Stimulated activated CD8-positive, alpha-beta memory T cell treated with anti-CD3 and anti-CD28 coated beads, Interleukin-2, amount 100 ng/mL, for 1 hour (primary cell): Measurements from ENCODE around the gene SLC7A8.

ENCODE experiments used
- DNase-seq, 2 donors: peaks; one replicate each; pipeline ENCODE4 v3.0.0-alpha.2; 2020; ENCODE audit warnings: low read depth in 2 of 2

The SLC7A8 gene

DNA sequence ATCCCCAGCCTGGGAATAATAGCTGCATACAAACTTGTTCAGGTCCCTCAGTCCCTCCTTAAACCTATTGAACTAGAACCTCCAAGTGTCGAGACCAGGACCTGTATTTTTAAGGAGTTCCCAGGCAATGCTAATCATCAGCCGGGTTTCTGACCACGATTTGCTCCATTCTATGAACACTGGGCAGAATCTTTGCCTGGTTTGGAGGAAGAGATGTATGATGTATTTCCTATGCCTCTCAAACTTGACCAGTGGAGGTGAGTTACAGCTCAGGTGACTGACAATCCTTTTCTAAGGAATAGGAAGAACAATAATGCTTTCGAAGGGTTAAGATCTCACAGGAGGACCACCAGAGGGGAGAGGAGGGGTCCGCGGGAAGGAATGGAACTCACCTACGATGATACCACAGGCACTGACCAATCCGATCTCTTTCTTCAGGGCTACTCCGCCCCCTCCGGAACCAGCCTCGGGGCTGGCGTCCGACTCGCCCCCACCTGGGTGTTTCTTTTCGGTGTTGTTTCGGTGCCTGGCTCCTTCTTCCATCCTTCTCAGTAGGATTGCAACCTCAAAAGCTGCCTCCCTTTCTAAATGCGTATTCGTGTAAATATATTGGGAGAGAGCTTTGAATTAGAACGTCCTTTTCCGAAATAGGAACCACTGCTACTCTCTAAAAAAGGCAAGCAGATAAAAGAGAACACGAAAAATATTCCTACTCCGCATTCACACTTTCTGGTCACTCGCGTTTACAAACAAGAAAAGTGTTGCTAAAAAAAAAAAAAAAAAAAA lies 895 bp downstream of the SLC7A8 start:
- no peak for DNase-seq

DNA sequence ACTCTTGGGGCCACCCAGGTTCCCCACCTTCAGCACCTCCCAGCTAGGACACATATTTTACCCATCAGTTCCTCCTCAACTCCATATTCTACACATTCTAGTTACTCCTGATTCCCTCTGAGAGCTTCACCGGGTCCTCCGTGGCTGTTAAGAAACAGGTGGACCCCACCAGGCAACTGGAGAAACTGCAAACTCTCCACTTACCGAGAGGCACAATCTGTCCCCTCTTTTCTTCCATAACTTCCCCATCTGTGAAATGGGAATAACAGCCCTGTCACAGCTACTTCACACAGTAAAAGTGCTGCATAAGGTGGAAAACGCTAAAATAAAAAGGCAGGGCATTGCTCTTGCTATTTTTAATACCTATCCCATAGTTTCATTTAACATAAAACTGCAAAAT lies 1.5 kb downstream of the SLC7A8 start:
- no peak for DNase-seq

DNA sequence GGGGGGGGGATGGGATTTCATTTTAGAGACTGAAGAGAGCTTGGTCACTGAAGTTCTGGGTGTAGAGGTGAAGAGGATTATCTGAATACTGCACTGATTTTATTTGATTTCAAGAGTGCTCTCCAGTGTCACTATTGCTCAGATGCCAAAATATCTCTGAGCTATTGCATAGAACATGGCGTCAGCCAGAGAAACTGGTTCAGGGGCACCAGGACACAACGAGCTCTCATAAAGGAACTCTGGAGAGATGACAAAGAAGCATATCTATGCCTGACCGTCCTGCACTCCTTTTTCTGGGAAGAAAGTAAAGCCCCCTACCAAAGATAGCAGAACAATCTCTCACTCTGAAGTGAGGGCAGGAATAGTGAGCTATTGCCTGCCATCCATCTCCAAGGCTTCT lies 2.0 kb downstream of the SLC7A8 start:
- no peak for DNase-seq

DNA sequence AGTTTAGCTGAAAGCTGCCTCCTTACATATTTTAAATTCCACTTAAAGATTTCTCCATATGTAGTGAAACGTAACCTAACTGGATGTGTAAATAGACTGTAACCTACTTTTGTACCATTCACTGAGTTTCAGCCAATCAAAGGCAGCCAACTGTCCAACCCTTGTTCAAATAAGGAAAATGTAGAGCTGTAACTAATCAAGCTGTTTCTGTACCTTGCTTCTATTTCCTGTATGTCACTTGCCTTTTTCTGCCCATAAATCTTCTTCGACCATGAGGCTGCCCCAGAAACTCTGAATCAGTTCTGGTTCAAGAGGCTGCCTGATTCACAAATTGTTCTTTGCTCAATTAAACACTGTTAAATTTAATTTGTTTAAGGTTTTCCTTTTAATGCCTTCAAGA lies 6.3 kb downstream of the SLC7A8 start:
- no peak for DNase-seq

DNA sequence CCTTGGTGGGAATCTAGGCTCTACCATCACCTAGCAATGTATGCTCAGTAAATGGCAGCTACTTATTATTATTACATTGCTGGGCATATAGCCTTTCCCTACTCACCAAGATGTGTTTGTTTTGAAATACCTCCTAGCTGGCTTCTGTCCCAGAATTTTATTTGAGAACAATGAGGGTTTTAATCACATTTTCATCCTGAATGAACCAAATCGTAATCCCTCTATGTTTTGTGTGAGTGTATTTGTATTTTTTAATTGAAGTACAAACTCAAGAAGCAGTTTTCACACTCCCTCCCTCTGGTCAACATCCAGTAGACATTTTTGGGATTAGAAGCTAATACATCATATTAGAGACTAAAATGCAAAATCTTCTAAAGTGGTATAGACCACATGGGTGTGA lies 7.6 kb downstream of the SLC7A8 start:
- no peak for DNase-seq

DNA sequence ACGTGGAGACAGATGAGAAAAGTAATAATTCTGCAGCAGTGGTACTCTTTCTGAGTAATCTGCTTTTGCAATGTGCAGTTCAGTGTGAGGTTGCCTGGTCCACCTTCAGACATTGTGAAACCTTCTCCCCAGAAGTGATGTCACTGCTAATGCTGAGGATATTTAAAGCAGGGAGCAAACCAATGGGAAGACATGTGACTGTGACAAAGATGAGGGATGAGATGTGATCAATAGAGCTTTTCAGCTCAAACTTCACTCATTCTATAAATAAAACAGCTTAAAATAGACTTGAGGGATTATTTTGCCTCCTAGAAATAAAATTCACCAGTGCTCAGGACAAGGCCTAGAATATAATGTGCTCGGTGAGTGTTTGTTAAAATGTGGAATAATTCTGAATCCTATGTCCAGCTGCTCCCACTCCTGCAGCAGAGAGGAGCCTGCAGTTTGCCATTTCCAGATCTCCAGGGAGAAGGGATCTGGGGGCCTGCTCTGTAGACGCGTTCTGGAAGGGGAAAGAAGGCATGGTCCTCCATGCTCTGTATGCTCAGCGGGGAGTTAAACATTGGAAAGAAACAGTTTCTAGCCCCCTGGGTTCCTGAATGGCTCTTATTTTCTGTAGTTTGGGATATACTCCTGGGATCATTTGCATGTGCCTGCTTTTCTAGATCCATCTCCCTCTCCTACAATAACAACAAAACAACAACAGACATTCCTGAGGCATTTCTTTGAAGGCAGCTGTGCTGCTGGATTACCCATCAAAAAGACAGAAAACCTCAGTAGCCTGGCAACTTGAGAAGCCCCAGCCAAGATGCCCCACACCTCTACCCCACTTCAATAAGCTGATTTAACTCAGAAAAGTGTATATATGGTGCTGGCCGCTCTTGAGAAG lies 8.9 kb downstream of the SLC7A8 start:
- no peak for DNase-seq

DNA sequence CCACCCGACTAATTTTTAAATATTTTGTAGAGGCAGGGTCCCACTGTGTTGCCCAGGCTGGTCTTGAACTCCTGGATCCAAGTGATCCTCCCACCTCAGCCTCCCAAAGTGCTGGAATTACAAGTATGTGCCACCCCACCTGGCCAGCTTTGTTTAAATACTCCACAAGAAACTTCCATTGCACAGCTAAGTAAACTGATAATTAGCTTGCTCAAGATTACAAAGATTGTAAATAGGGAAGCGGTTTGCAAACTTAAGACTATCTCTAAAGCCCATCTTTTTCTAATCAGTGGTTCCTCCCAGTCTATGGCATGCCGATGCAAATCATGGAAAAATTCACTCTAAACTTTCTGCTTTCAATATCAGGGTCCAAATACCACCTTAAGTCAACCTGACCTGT lies 9.7 kb downstream of the SLC7A8 start:
- no peak for DNase-seq

DNA sequence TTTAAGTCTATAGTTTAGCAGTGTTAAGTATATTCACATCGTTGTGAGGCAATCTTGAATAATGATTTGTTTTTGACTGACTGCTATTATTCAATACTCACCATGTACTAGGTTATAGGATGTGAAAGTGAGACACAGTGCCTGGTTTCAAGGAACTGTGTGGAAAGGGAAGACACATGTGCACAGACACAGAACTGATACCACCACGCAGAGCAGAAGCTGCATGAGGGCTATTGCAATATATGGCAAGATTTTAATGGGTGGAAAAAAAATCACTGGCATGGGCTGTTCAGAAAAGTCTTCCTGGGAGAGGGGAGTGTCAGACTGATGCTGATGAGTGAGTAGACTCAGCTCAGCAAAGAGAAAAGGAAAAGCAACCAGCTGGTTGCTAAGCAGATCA lies 10.4 kb downstream of the SLC7A8 start:
- DNase-seq = no peak

DNA sequence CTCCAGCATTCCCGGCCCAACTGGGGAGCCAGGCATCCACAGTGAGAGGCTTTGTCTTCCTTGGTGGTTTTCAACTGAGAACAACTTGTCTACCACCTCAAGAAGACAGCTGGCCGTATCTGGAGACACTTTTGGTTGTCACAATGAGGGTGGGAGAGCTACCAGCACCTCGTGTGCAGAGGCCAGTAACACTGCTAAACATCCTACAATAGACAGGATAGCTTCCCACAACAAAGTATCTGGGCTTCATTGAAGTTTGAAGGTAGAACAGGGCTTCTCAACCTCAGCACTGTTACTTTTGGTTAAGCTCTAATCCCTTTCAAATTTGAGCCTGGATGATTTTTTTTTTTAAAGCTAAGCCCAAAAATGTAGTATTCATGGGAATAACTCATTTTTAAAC lies 10.9 kb downstream of the SLC7A8 start:
- no peak for DNase-seq

DNA sequence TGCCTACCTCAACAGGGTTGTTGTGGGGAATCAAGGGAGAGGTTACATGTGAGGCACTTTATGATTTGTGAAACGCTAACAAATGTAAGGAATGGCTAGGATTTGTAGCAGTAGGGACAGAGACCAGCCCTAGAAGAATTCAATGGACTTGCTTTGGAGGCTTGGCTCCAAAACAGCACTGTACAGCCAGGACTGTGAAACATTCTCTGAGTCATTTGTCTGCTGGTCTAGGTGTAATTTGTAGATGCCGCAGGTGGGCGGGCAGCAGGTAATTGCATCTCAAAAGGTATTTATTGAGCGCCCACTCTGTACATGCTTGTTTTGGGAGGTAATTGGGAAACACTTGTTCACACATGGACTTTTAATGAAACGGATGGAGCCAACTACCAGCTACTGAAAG lies 11.4 kb downstream of the SLC7A8 start:
- no peak for DNase-seq

DNA sequence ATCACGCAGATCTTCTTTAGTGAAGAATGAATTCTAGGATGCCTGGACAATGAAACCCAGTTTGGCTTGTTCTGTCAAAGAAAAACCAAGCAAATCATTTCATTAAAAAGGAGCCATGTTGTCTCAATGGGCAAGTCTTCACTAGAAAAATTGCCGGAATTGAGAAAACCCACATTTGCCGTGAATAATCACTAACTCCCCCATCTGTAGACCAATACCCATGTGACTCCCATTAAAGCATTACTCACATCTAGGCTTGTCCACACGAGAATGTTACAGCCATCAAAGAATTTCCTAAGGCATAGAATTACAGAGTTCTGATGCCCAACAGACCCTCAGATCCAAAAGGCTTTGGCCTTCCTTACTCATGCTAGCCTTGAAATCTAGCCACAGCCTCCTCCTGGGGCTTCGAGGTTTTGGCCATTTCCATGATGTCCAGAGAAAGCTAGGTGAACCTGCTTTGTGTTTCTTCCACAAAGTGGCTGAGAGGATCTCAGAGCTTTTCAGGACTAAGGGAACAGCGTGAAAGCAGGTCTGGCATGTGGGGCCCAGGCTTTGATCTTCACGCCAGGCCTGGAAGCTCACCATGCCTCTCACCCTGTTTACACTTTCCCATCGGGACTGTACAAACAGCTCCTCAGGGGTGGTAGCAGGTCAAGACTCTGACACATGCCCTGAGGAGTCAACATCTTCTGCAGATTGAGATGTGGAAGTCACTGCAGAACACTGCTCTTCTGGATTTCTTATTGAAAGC lies 12.1 kb downstream of the SLC7A8 start:
- DNase-seq = no peak

DNA sequence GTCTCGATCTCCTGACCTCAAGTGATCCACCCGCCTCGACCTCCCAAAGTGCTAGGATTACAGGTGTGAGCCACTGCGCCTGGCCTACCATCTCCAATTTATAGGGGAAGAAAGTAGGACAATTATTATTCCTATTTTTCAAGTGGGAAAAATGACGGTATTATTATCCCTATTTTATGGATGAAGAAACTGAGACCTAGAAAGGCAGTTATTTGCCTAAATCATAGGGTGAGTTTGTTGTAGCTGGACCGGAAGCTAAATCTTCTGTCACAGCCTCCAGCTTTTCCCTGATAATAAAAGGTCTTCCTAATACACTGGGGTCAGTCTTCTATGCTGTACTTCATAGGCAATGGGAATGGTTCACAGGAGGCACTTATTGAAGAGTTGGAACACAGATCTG lies 13.8 kb downstream of the SLC7A8 start:
- no peak for DNase-seq

DNA sequence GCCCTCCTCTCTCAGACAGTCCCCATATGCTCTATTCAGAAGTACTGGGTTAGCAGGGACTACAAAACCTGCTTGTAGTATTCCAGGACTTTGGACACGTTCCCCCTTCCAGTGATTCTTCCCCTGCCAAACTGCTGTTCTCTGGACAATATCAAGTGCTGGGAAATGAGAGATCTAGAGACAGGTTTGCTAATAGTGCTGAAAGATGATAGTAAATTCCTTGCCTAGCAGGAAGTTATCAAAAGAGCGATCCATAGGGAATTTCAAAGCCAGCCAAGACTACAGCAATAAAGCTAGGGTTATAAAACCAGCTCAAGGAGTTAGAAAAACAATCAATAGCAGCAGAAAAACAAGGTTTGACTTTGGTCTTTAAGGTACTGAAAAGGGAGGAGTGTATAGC lies 15.2 kb downstream of the SLC7A8 start:
- no peak for DNase-seq

DNA sequence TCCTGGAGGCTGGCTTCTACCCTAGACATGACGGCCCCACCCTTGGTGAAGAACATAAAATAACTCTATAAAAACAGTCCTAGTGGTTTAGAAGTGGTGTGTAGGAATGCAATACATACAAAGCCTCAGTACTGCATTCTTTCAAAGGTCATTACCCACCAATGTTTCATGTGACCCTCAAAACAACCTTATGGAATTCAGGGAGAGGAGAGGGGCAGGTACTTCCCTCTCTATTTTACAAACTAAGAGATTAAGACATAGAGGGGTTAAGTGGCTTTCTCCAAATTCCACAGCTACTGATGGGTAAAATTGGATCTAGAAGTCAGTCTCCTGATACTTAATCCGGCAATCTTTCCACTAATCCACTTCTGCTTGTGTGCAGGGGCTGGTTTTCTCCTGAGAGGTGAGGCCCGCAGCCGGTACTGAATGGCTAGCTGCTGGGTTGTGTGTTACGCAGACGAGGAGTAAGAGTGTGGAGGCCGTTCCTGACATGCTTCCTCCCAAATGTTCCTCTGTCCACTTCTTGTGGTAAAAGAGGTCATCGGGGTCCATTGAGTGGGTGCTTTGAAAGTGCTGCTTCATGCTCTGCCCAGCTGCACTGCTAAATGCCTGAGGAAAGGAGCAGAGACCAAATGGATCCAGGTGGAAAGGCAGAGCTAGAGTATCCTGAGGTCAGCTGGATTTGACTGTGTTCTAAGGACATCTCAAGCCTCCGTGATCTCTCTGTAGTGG lies 16.2 kb downstream of the SLC7A8 start:
- no peak for DNase-seq

DNA sequence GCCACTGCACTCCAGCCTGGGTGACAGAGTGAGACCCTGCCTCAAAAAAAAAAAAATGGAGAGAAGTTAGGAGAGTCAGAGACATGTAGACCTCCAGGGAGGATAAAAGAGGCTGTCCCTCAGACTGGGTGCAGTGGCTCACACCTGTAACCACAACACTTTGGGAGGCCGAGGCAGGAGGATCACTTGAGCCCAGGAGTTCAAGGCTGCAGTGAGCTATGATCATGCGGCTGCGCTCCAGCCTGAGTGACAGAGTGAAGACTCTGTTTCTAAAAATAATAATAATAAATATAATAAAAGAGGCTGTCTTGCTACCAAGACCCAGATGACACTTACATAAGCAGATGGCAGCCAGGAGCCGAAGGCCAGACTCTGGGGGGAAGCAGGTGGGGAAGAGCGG lies 18.5 kb downstream of the SLC7A8 start:
- no peak for DNase-seq

DNA sequence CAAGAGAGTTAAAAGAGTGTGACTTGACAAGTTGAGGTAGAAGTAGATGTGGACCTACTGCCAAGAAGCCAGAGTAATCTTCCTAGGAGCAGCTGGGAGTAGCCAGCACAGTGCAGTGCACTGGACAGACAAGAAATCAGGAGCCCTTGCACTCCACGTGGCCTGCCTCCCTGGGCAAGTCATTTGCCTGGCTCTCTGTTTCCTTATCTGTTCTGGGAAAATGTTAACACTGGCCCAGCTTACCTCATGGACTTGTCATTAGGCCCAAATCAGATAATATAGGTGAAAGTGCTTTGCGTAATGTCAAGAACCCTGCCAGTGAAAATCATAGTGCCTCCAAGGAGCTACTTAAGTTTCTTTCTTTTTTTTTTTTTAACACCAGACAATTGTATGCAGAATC lies 19.2 kb downstream of the SLC7A8 start:
- no peak for DNase-seq

DNA sequence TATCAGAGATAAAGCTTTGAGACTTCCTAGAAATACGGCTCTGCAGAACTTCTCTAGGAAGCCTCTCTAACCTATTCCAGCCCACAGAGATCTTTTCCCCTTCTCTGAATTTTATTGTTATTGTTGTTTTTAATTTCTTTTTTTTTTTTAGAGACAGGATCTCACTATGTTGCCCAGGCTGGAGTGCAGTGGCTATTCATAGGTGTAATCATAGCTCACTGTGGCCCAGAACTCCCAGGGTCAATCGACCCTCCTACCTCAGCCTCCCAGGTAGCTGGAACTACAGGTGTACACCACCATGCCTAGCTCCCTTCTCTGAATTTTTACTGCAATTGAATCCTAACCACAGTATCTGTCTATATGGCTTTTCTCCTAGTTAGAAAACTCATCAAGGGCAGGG lies 19.6 kb downstream of the SLC7A8 start:
- no peak for DNase-seq

DNA sequence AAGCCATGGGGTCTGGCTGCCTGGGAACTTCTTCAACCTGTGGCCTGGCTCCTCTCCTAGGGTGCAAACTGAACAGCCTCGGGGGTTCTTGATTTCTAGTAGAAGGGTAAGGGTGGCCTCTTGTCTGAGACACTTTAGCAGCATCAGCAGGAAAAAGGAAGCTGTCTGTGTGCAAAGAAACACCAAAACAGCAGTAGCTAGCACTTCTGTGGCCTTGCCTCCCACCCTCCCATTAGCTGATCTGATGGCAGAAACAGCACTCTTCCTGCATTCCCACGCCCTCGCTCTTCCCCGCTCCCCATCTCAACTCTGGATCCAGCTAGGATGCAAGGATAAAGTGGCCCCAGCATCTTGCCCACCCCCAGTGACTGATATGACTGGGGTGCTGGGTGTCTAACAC lies 20.7 kb downstream of the SLC7A8 start:
- DNase-seq = no peak

DNA sequence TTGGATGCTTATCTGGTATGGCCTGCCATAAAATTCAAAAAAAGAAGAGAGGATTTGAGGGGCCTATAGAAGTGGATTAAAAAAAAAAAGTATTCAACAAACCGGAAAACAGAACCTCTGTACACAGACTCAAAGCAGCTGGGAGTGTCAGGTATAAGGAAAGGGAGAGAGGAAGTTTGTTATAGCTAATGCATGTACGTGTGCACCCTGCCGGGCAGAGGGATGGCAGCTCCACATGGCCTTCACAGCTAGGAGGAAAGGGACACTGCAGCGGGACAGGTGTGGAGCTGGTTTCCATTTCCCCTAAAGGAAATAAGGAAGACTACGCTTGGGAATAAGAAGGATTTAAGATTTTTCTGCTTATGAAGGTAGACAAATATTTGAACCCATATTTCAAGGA lies 21.5 kb downstream of the SLC7A8 start:
- no peak for DNase-seq

DNA sequence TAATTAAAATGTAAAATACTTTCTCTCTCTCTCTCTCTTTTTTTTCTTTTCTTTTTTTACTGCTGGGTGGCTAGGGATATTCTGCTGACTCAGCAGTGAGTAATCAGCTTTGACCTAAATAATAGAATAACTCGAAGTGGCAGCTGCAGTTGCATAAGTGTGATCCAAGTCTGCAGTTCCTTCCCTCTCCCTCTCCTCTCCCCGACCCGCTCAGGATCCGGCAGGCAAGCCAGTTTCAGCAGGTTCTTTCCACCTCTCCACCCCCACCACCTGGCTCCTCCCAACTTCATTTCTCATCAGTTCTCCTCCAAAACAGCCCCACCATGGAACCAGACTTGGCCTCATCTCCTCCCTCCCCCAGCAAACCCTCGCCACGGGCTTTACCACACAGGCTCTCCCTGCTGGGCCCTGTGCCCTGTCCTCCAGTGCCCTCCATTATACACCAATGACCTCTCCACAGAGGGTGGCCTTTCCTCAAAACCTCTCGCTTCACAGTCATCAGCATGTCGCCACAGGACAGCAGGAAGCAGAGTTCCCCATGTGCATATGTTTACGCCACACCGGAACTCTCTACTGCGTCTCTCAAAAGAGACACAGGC lies 22.4 kb downstream of the SLC7A8 start:
- DNase-seq = no peak

DNA sequence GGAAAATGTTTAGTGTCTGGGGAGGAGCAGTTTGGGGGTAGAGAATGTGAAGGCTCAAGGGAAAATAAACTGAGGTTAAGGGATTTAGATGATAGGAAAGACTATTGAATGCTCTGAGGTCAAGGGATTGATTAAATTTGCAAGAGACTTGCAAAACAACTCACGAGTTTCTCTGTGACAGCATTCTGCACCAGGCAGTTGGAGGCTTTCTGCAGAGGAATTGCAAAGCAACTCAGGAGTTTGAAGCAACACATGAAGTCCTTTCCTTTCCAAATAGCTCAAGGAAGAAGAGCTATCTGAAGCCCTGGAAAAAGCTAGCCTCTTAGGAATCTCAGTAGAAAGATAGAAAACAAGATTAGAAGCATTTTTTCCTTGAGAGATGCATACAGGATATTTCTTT lies 23.9 kb downstream of the SLC7A8 start:
- DNase-seq = no peak
